Esophagus muscularis mucosa (tissue), 4 donors: ENCODE measurements around the gene ROBO1.

Experiments used
- CTCF ChIP-seq, 3 experiments: fragments of 200-600 bp in 2 of 3; fragments of 450-650 bp in 1 of 3; sonication (generic) in 2 of 3; IDR thresholded peaks; one replicate each; pipeline ENCODE4 v1.5.1; 2017 to 2019; ENCODE audit warnings: antibody characterized with exemption in 3 of 3, mild to moderate bottlenecking in 2 of 3, moderate library complexity in 1 of 3
- EP300 ChIP-seq: sonication (generic); formaldehyde crosslinking; IDR thresholded peaks from one replicate; pipeline ENCODE4 v1.6.1; 2017; ENCODE audit warnings: antibody characterized with exemption
- POLR2AphosphoS5 ChIP-seq, 2 donors: sonication (generic); formaldehyde crosslinking; IDR thresholded peaks; one replicate each; pipeline ENCODE4 v1.6.1; 2017; ENCODE audit warnings: antibody characterized with exemption in 2 of 2

GRCh38 chr3:78832785-78833204 lies 935.0 kb downstream of the ROBO1 start:
- TF ChIP-seq CTCF (IDR thresholded peaks at IDR 0.05): no peak
- TF ChIP-seq POLR2AphosphoS5 (IDR thresholded peaks at IDR 0.05): no peak
- no peak for TF ChIP-seq EP300
